CD14-positive monocyte (primary cell): ENCODE measurements around the gene CACNA1D. TPM values are rescaled to one million over a fixed set of nuclear protein-coding genes. Genes with fewer than 3 reads are reported as not detected.
A peak's percentile ranks its signal among the peaks of the same experiment; 100 is the strongest.

ENCODE experiments used
- DNase-seq, 3 donors: peaks; one replicate each; pipeline ENCODE4 v3.0.0-alpha.2; 2011 to 2022
- H2AFZ ChIP-seq: 2 replicates; pipeline ENCODE4 v1.6.0; 2012; ENCODE audit warnings: mild to moderate bottlenecking, low read depth, low read length, inconsistent platforms; ENCODE audit not compliant: insufficient read depth, poor library complexity, severe bottlenecking
- H3K27ac ChIP-seq, 2 donors: 1 replicate in 1 of 2; 2 replicates in 1 of 2; pipeline ENCODE4 v1.5.1; 2012 to 2013; ENCODE audit warnings: low read length in 2 of 2, control low read depth in 1 of 2, inconsistent platforms in 1 of 2, low read depth in 1 of 2, mild to moderate bottlenecking in 1 of 2
- H3K27me3 ChIP-seq, 2 donors: one replicate each; pipeline versions ENCODE4 v1.6.0 to v1.6.1; 2011 to 2013; ENCODE audit warnings: low read length in 2 of 2; ENCODE audit not compliant: control insufficient read depth in 2 of 2, insufficient read depth in 2 of 2
- H3K36me3 ChIP-seq, 2 donors: replicated peaks in 1 of 2; 1 replicate in 1 of 2; 2 replicates in 1 of 2; pipeline versions ENCODE4 v1.5.1 to v1.6.1; 2012 to 2013; ENCODE audit warnings: low read length in 2 of 2, control low read depth in 1 of 2, inconsistent platforms in 1 of 2, mild to moderate bottlenecking in 1 of 2; ENCODE audit not compliant: insufficient read depth in 2 of 2, control insufficient read depth in 1 of 2
- H3K4me1 ChIP-seq, 2 donors: 1 replicate in 1 of 2; 2 replicates in 1 of 2; pipeline versions ENCODE4 v1.5.1 to v1.6.1; 2012 to 2013; ENCODE audit warnings: low read length in 2 of 2, control low read depth in 1 of 2, inconsistent platforms in 1 of 2, mild to moderate bottlenecking in 1 of 2, moderate library complexity in 1 of 2; ENCODE audit not compliant: insufficient read depth in 2 of 2, control insufficient read depth in 1 of 2
- H3K4me2 ChIP-seq: replicated peaks from 2 replicates; pipeline ENCODE3; 2012; ENCODE audit warnings: low read length, moderate library complexity, mild to moderate bottlenecking; ENCODE audit not compliant: poor library complexity, severe bottlenecking; ENCODE audit errors: extremely low read depth
- H3K4me3 ChIP-seq, 3 experiments: fragments of 200-600 bp in 1 of 3; sonication (generic) in 1 of 3; replicated peaks in 1 of 3; 1 replicate in 2 of 3; 2 replicates in 1 of 3; pipeline ENCODE4 v1.5.1; 2011 to 2013; ENCODE audit warnings: low read length in 3 of 3, mild to moderate bottlenecking in 3 of 3, control low read depth in 2 of 3, low read depth in 2 of 3, inconsistent platforms in 1 of 3, moderate library complexity in 1 of 3
- H3K79me2 ChIP-seq: 2 replicates; pipeline ENCODE4 v1.6.0; 2012; ENCODE audit warnings: mild to moderate bottlenecking, control low read depth, inconsistent platforms, low read length, moderate library complexity; ENCODE audit not compliant: insufficient read depth
- H3K9ac ChIP-seq: 2 replicates; pipeline ENCODE4 v1.6.0; 2017; ENCODE audit warnings: low read length, mild to moderate bottlenecking; ENCODE audit not compliant: insufficient read depth, poor library complexity, severe bottlenecking
- H3K9me3 ChIP-seq, 2 donors: replicated peaks in 1 of 2; 1 replicate in 1 of 2; 2 replicates in 1 of 2; pipeline versions ENCODE4 v1.5.1 to v1.6.1; 2012 to 2013; ENCODE audit warnings: low read length in 2 of 2, control low read depth in 1 of 2; ENCODE audit not compliant: control insufficient read depth in 1 of 2, insufficient read depth in 1 of 2
- H4K20me1 ChIP-seq: 2 replicates; pipeline ENCODE4 v1.6.0; 2012; ENCODE audit warnings: mild to moderate bottlenecking, low read length, control low read depth, moderate library complexity; ENCODE audit not compliant: insufficient read depth
- H3K27ac Mint-ChIP-seq, 7 donors: one replicate each; pipeline ENCODE4 v1.8.0; 2020; ENCODE audit warnings: mild to moderate bottlenecking in 7 of 7, mixed read lengths in 7 of 7, moderate library complexity in 6 of 7, inconsistent platforms in 2 of 7
- H3K27me3 Mint-ChIP-seq, 3 donors: one replicate each; pipeline ENCODE4 v1.8.0; 2021 to 2022; ENCODE audit warnings: low read depth in 3 of 3, mild to moderate bottlenecking in 3 of 3, mixed read lengths in 3 of 3, moderate library complexity in 3 of 3, inconsistent platforms in 1 of 3
- H3K36me3 Mint-ChIP-seq, 2 donors: one replicate each; pipeline ENCODE4 v1.8.0; 2020; ENCODE audit warnings: mixed read lengths in 2 of 2, inconsistent platforms in 1 of 2, mild to moderate bottlenecking in 1 of 2
- H3K4me1 Mint-ChIP-seq: one replicate; pipeline ENCODE4 v1.8.0; 2020; ENCODE audit warnings: mild to moderate bottlenecking, mixed read lengths
- H3K4me3 Mint-ChIP-seq, 2 donors: one replicate each; pipeline ENCODE4 v1.8.0; 2020; ENCODE audit warnings: mild to moderate bottlenecking in 2 of 2, mixed read lengths in 2 of 2, moderate library complexity in 1 of 2
- H3K9me3 Mint-ChIP-seq, 7 donors: one replicate each; pipeline ENCODE4 v1.8.0; 2020 to 2022; ENCODE audit warnings: mixed read lengths in 7 of 7, mild to moderate bottlenecking in 6 of 7, moderate library complexity in 6 of 7, inconsistent platforms in 2 of 7
- WGBS: methylation state at CpG from one replicate; pipeline ENCODE4 v1.1.5; 2013; ENCODE audit warnings: missing lambda C conversion rate; ENCODE audit not compliant: insufficient coverage; 5-methylcytosine and 5-hydroxymethylcytosine counted together
- intact Hi-C, 2 donors: fragments of 100-400 bp; cut with micrococcal nuclease; formaldehyde crosslinking; loops; one replicate each; pipeline versions ENCODE4 v1.15.0 to v1.15.1; 2023
- polyA plus RNA-seq, 3 donors: library from polyadenylated mRNA; depleted of rRNA in 1 of 3; unstranded in 2 of 3; stranded (reverse) in 1 of 3; fragments of 300-500 nt in 2 of 3; fragments of >200 nt in 1 of 3; fragmentation: Illumina TruSeq in 2 of 3; gene quantifications; 1 replicate in 2 of 3; 2 replicates in 1 of 3; pipeline ENCODE4 v1.2.3, GENCODE V29; 2012 to 2021
- TF ChIP-seq, protein P1 (sequence below): fragments of 200-600 bp; IDR thresholded peaks from one replicate; pipeline ENCODE4 v1.8.0; 2022; ENCODE audit warnings: antibody characterized with exemption, mild to moderate bottlenecking

Gene CACNA1D
- polyA plus RNA-seq, 3 donors: 0.29 to 1.2 (median 0.98) TPM

DNA sequence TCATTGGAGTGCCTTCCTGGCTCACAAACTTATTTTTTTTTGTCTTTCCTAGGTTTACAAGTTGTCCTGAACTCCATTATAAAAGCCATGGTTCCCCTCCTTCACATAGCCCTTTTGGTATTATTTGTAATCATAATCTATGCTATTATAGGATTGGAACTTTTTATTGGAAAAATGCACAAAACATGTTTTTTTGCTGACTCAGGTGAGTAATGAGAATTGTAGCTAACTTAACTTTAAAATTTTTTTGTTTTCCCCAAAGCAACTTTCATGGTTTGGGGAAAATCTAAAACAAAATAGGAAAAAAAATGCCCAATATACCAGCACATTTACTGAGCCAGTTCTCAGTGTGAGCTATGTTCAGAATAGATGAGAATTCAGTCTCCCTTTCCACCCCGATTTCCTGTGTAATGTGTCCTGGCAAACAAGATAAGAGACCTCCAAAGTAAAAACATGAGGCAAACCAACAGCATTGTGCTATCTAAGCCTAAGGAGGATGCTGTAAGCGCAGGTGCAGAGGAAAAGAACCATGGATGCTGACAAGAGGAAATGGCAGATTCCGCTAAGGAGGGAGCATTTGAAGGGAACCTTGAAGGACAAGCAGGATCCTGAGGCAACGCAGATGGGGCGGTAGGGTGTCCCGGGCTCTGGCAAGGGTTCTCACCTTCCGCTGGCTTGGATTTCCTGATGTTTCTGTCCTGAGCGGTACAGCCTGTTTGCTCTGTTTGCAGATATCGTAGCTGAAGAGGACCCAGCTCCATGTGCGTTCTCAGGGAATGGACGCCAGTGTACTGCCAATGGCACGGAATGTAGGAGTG, 171.4 kb downstream of the CACNA1D start:
- no peak overlapping the region for H3K4me2 ChIP-seq

DNA sequence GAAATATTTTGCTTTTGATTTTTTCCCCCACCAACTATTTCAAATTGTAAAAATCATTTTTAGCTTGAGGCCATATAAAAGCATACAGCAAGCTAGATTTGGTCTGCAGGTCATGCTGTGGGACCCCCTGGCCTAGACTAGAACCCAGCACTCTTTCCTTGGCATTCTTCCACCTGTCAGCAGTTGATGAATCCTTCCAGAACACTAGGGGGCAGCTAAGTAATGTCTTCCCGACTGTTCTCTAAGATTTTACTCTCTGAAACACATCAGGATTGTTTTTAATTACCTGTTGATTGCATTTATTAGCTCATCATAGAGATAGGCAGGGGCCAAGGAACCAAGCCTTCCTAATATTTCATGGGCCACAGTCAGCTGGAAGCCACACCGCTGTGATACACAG, 174.5 kb downstream of the CACNA1D start:
- no peaks in the 10 kb centered on the region for H3K4me1 Mint-ChIP-seq
- peaks cover 0 to 7% (median 4%) of the 10 kb centered on the region in 7 donors for H3K9me3 Mint-ChIP-seq
- Histone ChIP-seq H2AFZ (no peak overlapping the region), H3K27ac (no peak overlapping the region), H3K9ac (no peak overlapping the region), H3K36me3 (no peaks in the 10 kb centered on the region), H3K4me2 (no peak overlapping the region), H3K4me1 (no peaks in the 10 kb centered on the region), H3K79me2 (no peaks in the 10 kb centered on the region), H4K20me1 (no peaks in the 10 kb centered on the region), H3K4me3 (no peak overlapping the region), H3K27me3 (peaks cover 0 to 2% of the 10 kb centered on the region in 2 donors), H3K9me3 (no peaks in the 10 kb centered on the region)
- peaks cover 12 to 34% (median 17%) of the 10 kb centered on the region in 3 donors for H3K27me3 Mint-ChIP-seq
- TF ChIP-seq, protein P1, sequence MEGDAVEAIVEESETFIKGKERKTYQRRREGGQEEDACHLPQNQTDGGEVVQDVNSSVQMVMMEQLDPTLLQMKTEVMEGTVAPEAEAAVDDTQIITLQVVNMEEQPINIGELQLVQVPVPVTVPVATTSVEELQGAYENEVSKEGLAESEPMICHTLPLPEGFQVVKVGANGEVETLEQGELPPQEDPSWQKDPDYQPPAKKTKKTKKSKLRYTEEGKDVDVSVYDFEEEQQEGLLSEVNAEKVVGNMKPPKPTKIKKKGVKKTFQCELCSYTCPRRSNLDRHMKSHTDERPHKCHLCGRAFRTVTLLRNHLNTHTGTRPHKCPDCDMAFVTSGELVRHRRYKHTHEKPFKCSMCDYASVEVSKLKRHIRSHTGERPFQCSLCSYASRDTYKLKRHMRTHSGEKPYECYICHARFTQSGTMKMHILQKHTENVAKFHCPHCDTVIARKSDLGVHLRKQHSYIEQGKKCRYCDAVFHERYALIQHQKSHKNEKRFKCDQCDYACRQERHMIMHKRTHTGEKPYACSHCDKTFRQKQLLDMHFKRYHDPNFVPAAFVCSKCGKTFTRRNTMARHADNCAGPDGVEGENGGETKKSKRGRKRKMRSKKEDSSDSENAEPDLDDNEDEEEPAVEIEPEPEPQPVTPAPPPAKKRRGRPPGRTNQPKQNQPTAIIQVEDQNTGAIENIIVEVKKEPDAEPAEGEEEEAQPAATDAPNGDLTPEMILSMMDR: peak; percentile 29
- H3K4me3 Mint-ChIP-seq: no peak overlapping the region
- H3K27ac Mint-ChIP-seq: no peak overlapping the region
- no peaks in the 10 kb centered on the region for H3K36me3 Mint-ChIP-seq
- intact Hi-C loops: no loop called here
- no peak for DNase-seq
- 100% methylated on average over 1 of the region's 2 CpGs for WGBS

More for the DNA sequence above, 171.4 kb downstream of the CACNA1D start:
- H3K27me3 ChIP-seq: peaks cover 0 to 2% of the 10 kb centered on the region in 2 donors
- no peaks in the 10 kb centered on the region for H3K4me1 Mint-ChIP-seq
- H3K36me3 ChIP-seq: no peaks in the 10 kb centered on the region
- no peak overlapping the region for H3K4me3 Mint-ChIP-seq
- H3K27ac ChIP-seq: no peak overlapping the region
- H3K79me2 ChIP-seq: no peaks in the 10 kb centered on the region
- H3K27me3 Mint-ChIP-seq: peaks cover 10 to 31% (median 15%) of the 10 kb centered on the region in 3 donors
- no peak overlapping the region for H3K9ac ChIP-seq
- peaks cover 7 to 24% of the 10 kb centered on the region in 2 donors for H3K9me3 ChIP-seq
- H3K4me1 ChIP-seq: no peaks in the 10 kb centered on the region
- H3K4me3 ChIP-seq: no peak overlapping the region
- TF ChIP-seq, protein P1: no peak
- 42% methylated on average over 9 of the region's 12 CpGs for WGBS
- H3K36me3 Mint-ChIP-seq: no peaks in the 10 kb centered on the region
- no peak overlapping the region for H2AFZ ChIP-seq
- H3K27ac Mint-ChIP-seq: no peak overlapping the region
- no peak for DNase-seq
- intact Hi-C loops: no loop called here
- no peaks in the 10 kb centered on the region for H4K20me1 ChIP-seq
- H3K9me3 Mint-ChIP-seq: peaks cover 16 to 31% (median 27%) of the 10 kb centered on the region in 7 donors
